OCI-LY7 (cell line): ENCODE results near the gene BCAS4. TPM values are rescaled to one million over a fixed set of nuclear protein-coding genes. Genes with fewer than 3 reads are reported as not detected.
A peak's percentile ranks its signal among the peaks of the same experiment; 100 is the strongest.

Source experiments
- Bru-seq: library from RNA; stranded (reverse); fragments of 400-500 nt; gene quantifications from one replicate; lab custom pipeline; 2021; lab: Mats Ljungman, UMichigan
- BruChase-seq, 2 experiments: library from RNA; stranded (reverse); fragments of 400-500 nt; gene quantifications; one replicate each; lab custom pipeline; 2021; lab: Mats Ljungman, UMichigan
- BruUV-seq: library from RNA; stranded (reverse); fragments of 400-500 nt; replicated peaks from 2 replicates; lab custom pipeline; 2021; lab: Mats Ljungman, UMichigan
- CTCF ChIA-PET: fragments of 300-600 bp; sonication (Branson Sonifier 250); formaldehyde crosslinking; loops from one replicate; lab custom pipeline; 2022; ENCODE audit warnings: antibody characterized with exemption; ENCODE audit not compliant: unreplicated experiment; lab: Charles Lee
- POLR2A ChIA-PET: fragments of 300-600 bp; sonication (Branson Sonifier 250); formaldehyde crosslinking; loops from one replicate; lab custom pipeline; 2022; ENCODE audit warnings: antibody characterized with exemption; lab: Charles Lee
- DNase-seq: peaks from one replicate; pipeline ENCODE4 v3.0.0-alpha.2; 2015; ENCODE audit warnings: low spot score
- H2AFZ ChIP-seq: fragments of 200-600 bp; sonication (generic), shearing (Covaris generic); 2 replicates; pipeline ENCODE4 v1.6.1; 2014; ENCODE audit warnings: mild to moderate bottlenecking, antibody characterized with exemption, low read length, moderate library complexity
- H3K27ac ChIP-seq: fragments of 200-600 bp; sonication (generic); 2 replicates; pipeline ENCODE4 v1.5.1; 2014; ENCODE audit warnings: mixed run types, low read depth, mild to moderate bottlenecking, moderate library complexity, low read length, inconsistent platforms; ENCODE audit not compliant: poor library complexity, severe bottlenecking
- H3K36me3 ChIP-seq: fragments of 200-600 bp; sonication (generic); 2 replicates; pipeline ENCODE4 v1.6.1; 2014; ENCODE audit warnings: mild to moderate bottlenecking, antibody characterized with exemption, low read length, moderate library complexity, mixed read lengths; ENCODE audit not compliant: insufficient read depth
- H3K4me1 ChIP-seq: fragments of 200-600 bp; sonication (generic); 2 replicates; pipeline ENCODE4 v1.5.1; 2014; ENCODE audit warnings: mild to moderate bottlenecking, low read length; ENCODE audit not compliant: insufficient read depth, poor library complexity, severe bottlenecking
- H3K4me2 ChIP-seq: fragments of 200-600 bp; sonication (generic); 2 replicates; pipeline ENCODE4 v1.6.1; 2014; ENCODE audit warnings: mild to moderate bottlenecking, low read length
- H3K4me3 ChIP-seq: fragments of 200-600 bp; sonication (generic); 2 replicates; pipeline ENCODE4 v1.5.1; 2014; ENCODE audit warnings: mild to moderate bottlenecking, low read depth, low read length; ENCODE audit not compliant: poor library complexity, severe bottlenecking
- H3K79me2 ChIP-seq: fragments of 200-600 bp; sonication (generic); 2 replicates; pipeline ENCODE4 v1.6.1; 2016; ENCODE audit warnings: low read depth, mild to moderate bottlenecking, low read length, moderate library complexity, mixed read lengths; ENCODE audit not compliant: insufficient read depth
- H3K9me2 ChIP-seq: fragments of 200-600 bp; sonication (generic); 2 replicates; pipeline ENCODE4 v1.6.1; 2016; ENCODE audit warnings: mild to moderate bottlenecking, low read length, mixed read lengths; ENCODE audit not compliant: insufficient read depth
- H3K9me3 ChIP-seq: fragments of 200-600 bp; sonication (generic); 2 replicates; pipeline ENCODE4 v1.6.1; 2014; ENCODE audit warnings: mild to moderate bottlenecking, mixed run types, low read length, mixed read lengths
- H4K20me1 ChIP-seq: fragments of 200-600 bp; sonication (generic); 2 replicates; pipeline ENCODE4 v1.6.1; 2014; ENCODE audit warnings: mild to moderate bottlenecking, antibody characterized with exemption, low read length, moderate library complexity, mixed read lengths; ENCODE audit not compliant: insufficient read depth
- CTCF ChIP-seq: fragments of 200-600 bp; sonication (generic); conservative IDR thresholded peaks from 2 replicates; pipeline ENCODE4 v1.5.1; 2014; ENCODE audit warnings: mild to moderate bottlenecking, antibody characterized with exemption, low read length, moderate library complexity, mixed read lengths
- EZH2phosphoT487 ChIP-seq: fragments of 200-600 bp; sonication (generic); IDR thresholded peaks from 2 replicates; pipeline ENCODE4 v1.6.1; 2018; ENCODE audit warnings: low read depth, borderline replicate concordance, mild to moderate bottlenecking, mixed run types, antibody characterized with exemption, low read length, moderate library complexity, mixed read lengths
- intact Hi-C: fragments of 100-400 bp; cut with micrococcal nuclease; formaldehyde crosslinking; loops from one replicate; pipeline ENCODE4 v1.10.0; 2022; ENCODE audit not compliant: unreplicated experiment
- long read RNA-seq: library from polyadenylated mRNA; stranded (forward); transcript quantifications from one replicate; pipeline ENCODE4 v2.0.0, GENCODE V29; 2022
- total RNA-seq, 2 experiments: library from RNA; depleted of rRNA in 1 of 2; stranded (reverse); fragments of >200 nt in 1 of 2; shearing (Covaris generic) in 1 of 2; gene quantifications; 2 replicates each; pipeline ENCODE4 v1.2.3, GENCODE V29; 2014 to 2022

The BCAS4 gene
- total RNA-seq (2014; rRNA removed; shearing (Covaris generic)) (128 and 181 TPM in 2 replicates), total RNA-seq (2022) (166 and 173 TPM in 2 replicates), Bru-seq, nascent RNA (percentile 88 among the genes with signal in this experiment), BruChase-seq, experiment 1, labeled RNA remaining after a 6-hour chase (percentile 94 among the genes with signal in this experiment), BruChase-seq, experiment 2, labeled RNA remaining after a 2-hour chase (percentile 85 among the genes with signal in this experiment)
- long read RNA-seq, full-length matches to known transcripts: 168 of 210 reads
- long read RNA-seq, partial matches to known transcripts: 5 of 210 reads
- long read RNA-seq, other reads (novel, unspliced or antisense): 37 of 210 reads

GRCh38 chr20:50794846-50795634 lies at the start of gene BCAS4:
Gene BCAS4 (plus strand): TSS chr20:50795061. CDS start chr20:50795084, 23 bp downstream.
- Histone ChIP-seq H3K27ac (peak within 1 kb of the TSS; percentile 93), H3K79me2 (peaks cover 41% of the 10 kb centered on the region), H3K4me3 (peak within 1 kb of the TSS; percentile 75), H4K20me1 (no peaks in the 10 kb centered on the region), H3K4me2 (peak within 1 kb of the TSS; percentile 78), H3K9me2 (no peaks in the 10 kb centered on the region), H2AFZ (peak within 1 kb of the TSS; percentile 74), H3K4me1 (peaks cover 67% of the 10 kb centered on the region), H3K9me3 (no peaks in the 10 kb centered on the region), H3K36me3 (peaks cover 16% of the 10 kb centered on the region)
- CTCF ChIA-PET: interaction anchor here (0.5 to 1.8 kb wide), 7 partner anchors 9 to 806 kb away, joined by 3 to 8 read pairs (median 3); no protein-coding TSS in a partner anchor
- DNase-seq: peak; percentile 93
- no TSS peak for BruUV-seq
- intact Hi-C loops: loop anchor here (1.0 to 5.0 kb wide), 5 partner anchors 23 to 512 kb away; no protein-coding TSS in a partner anchor
- POLR2A ChIA-PET: interaction anchor here (0.5 to 11.7 kb wide), 7 partner anchors 22 to 879 kb away, joined by 3 to 230 read pairs (median 4); no protein-coding TSS in a partner anchor
- TF ChIP-seq EZH2phosphoT487 (no peak), CTCF (peak; percentile 21; the same call in 1 of the 2 replicates)

GRCh38 chr20:50745634-50746137 lies 49.2 kb upstream of the BCAS4 start:
- no TSS peak for BruUV-seq
- intact Hi-C loops: loop anchor here (5.0 kb wide), 1 partner anchor 118 kb away; no protein-coding TSS in a partner anchor
- Histone ChIP-seq H3K27ac (no peak overlapping the region), H3K4me2 (no peak overlapping the region), H4K20me1 (0 out of 2 replicates have a peak, but pooled peaks cover 3% of the 10 kb centered on the region), H3K79me2 (no peaks in the 10 kb centered on the region), H3K4me1 (no peaks in the 10 kb centered on the region), H3K9me2 (no peaks in the 10 kb centered on the region), H3K36me3 (peaks cover 15% of the 10 kb centered on the region; the same call in 1 of the 2 replicates), H3K4me3 (no peak overlapping the region), H2AFZ (no peak overlapping the region), H3K9me3 (no peaks in the 10 kb centered on the region)
- TF ChIP-seq EZH2phosphoT487 (no peak), CTCF (no peak)
- no peak for DNase-seq
- ChIA-PET CTCF (no interaction called here), POLR2A (no interaction called here)
